ENCODE results near the gene ATP13A3.

ATP13A3 gene

GRCh38 chr3:194392576-194392975 lies 94.2 kb downstream of the ATP13A3 start:
- no peak for DNase-seq (ENCODE audit: low spot score)

GRCh38 chr3:194390835-194391234 lies 96.0 kb downstream of the ATP13A3 start:
- DNase-seq (ENCODE audit: low spot score) = no peak

GRCh38 chr3:194389269-194389668 lies 97.5 kb downstream of the ATP13A3 start:
- DNase-seq (ENCODE audit: low spot score) = no peak

- DNase-seq (ENCODE audit: low spot score) = no peak
Observed at GRCh38 chr3:194387926-194388418, 98.8 kb downstream of the ATP13A3 start.

GRCh38 chr3:194387276-194387675 lies 99.5 kb downstream of the ATP13A3 start:
- DNase-seq (ENCODE audit: low spot score) = no peak

GRCh38 chr3:194386648-194387047 lies 100.2 kb downstream of the ATP13A3 start:
- no peak for DNase-seq (ENCODE audit: low spot score)

- no peak for DNase-seq (ENCODE audit: low spot score)
Observed at GRCh38 chr3:194386066-194386465, 100.7 kb downstream of the ATP13A3 start.

- no peak for DNase-seq (ENCODE audit: low spot score)
Observed at GRCh38 chr3:194384569-194385001, 102.2 kb downstream of the ATP13A3 start.

- DNase-seq (ENCODE audit: low spot score) = no peak
Observed at GRCh38 chr3:194384156-194384555, 102.6 kb downstream of the ATP13A3 start.

GRCh38 chr3:194383276-194383940 lies 103.4 kb downstream of the ATP13A3 start:
- DNase-seq (ENCODE audit: low spot score) = no peak

- no peak for DNase-seq (ENCODE audit: low spot score)
Observed at GRCh38 chr3:194382892-194383223, 103.9 kb downstream of the ATP13A3 start.

GRCh38 chr3:194382196-194382891 lies 104.5 kb downstream of the ATP13A3 start:
- DNase-seq (ENCODE audit: low spot score) = no peak

GRCh38 chr3:194381460-194381875 lies 105.3 kb downstream of the ATP13A3 start:
- DNase-seq (ENCODE audit: low spot score) = no peak

- no peak for DNase-seq (ENCODE audit: low spot score)
Observed at GRCh38 chr3:194380326-194380725, 106.5 kb downstream of the ATP13A3 start.

GRCh38 chr3:194379651-194380050 lies 107.2 kb downstream of the ATP13A3 start:
- no peak for DNase-seq (ENCODE audit: low spot score)

GRCh38 chr3:194379231-194379630 lies 107.6 kb downstream of the ATP13A3 start:
- no peak for DNase-seq (ENCODE audit: low spot score)

- no peak for DNase-seq (ENCODE audit: low spot score)
Observed at GRCh38 chr3:194377708-194378107, 109.1 kb downstream of the ATP13A3 start.

- no peak for DNase-seq (ENCODE audit: low spot score)
Observed at GRCh38 chr3:194376241-194376560, 110.6 kb downstream of the ATP13A3 start.

- no peak for DNase-seq (ENCODE audit: low spot score)
Observed at GRCh38 chr3:194375473-194376240, 111.1 kb downstream of the ATP13A3 start.

GRCh38 chr3:194374935-194375334 lies 111.9 kb downstream of the ATP13A3 start:
- no peak for DNase-seq (ENCODE audit: low spot score)

- no peak for DNase-seq (ENCODE audit: low spot score)
Observed at GRCh38 chr3:194373899-194374298, 112.9 kb downstream of the ATP13A3 start.

GRCh38 chr3:194373028-194373427 lies 113.8 kb downstream of the ATP13A3 start:
- DNase-seq (ENCODE audit: low spot score) = no peak

GRCh38 chr3:194370753-194371152 lies 116.0 kb downstream of the ATP13A3 start:
- no peak for DNase-seq (ENCODE audit: low spot score)
